GM13976 (cell line): ENCODE measurements around the gene ADORA2B.

Experiments
- DNase-seq: peaks from one replicate; pipeline ENCODE4 v3.0.0; 2012; ENCODE audit warnings: low spot score
- CTCF ChIP-seq: IDR thresholded peaks from 2 replicates; pipeline ENCODE4 v1.5.1; 2012; ENCODE audit warnings: borderline replicate concordance, mild to moderate bottlenecking; ENCODE audit not compliant: insufficient read depth; ENCODE audit errors: extremely low read depth, missing control alignments, control extremely low read depth
- in situ Hi-C: fragments of 300-500 bp; cut with MboI; formaldehyde crosslinking; loops from one replicate; pipeline ENCODE4 v1.12.0; 2022; ENCODE audit warnings: low sequenced_read_pairs, mixed read lengths, inconsistent platforms; ENCODE audit not compliant: unreplicated experiment

Gene ADORA2B

GRCh38 chr17:16007439-16007838 lies 62.5 kb downstream of the ADORA2B start:
- no peak for DNase-seq
- in situ Hi-C loops: no loop called here
- no peak for TF ChIP-seq CTCF

DNA sequence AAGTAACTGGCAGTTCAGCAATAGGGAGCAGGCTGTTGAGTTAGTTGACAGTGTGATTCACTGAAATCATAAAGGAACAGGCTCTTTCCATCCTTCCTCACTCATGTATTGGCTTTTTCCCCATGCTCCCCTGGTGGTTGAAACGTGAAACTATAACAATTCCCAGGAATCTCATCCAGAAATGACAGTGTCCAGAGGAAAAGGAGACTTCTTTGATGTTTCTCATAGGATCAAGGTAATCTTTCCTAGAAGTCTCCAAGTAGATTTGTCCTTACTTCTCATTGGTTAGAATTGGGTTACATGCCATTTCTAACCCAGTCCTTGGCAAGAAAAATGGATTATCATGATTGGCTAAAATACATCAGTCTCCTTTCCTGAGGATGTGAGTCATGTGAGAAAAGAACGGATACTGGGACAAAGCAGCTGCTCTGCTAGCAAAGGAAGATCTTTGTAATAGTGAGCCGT lies 69.0 kb downstream of the ADORA2B start:
- no peak for TF ChIP-seq CTCF
- no peak for DNase-seq
- in situ Hi-C loops: no loop called here

- in situ Hi-C loops: no loop called here
- no peak for DNase-seq
- no peak for TF ChIP-seq CTCF
Measured at GRCh38 chr17:16019347-16019746, 74.4 kb downstream of the ADORA2B start.

DNA sequence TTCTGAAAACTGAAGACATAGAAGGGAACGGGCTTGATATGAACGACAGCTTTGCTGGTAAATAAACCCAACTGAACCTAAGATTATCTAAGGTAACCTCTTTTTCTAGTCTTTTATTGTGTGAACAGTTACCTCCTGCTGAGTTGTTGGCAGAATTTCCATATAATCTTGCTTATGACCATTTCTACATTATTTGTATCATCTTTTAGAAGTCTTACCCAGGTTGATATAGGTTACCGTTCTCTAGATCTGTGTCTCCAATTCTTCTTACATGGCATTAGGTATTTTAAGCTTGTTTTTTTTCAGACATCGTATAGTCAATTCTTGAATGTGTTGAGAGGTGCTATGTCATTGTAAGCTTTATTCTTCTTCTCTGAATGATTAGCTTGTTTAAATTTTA lies 79.0 kb downstream of the ADORA2B start:
- in situ Hi-C loops: no loop called here
- no peak for DNase-seq
- no peak for TF ChIP-seq CTCF

DNA sequence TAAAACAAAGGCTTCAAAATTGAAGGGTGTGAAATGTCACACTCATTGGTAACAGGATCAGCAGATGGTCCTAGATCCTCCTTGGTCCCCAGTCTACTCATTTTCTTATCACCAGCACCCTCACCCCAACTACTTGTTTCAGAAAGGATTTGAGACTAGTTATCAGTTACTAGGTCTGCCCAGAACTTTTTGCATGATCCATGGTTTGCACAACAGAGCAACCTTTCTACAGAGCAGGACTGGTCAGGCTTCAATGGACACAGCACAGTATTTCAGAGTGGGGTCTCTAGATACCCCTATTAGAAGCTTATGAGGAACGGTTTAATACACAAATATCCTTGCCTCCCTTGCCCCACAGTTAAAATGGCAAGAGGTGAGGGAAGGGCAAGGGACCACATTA lies 80.3 kb downstream of the ADORA2B start:
- in situ Hi-C loops: no loop called here
- no peak for DNase-seq
- TF ChIP-seq CTCF: no peak
